ENCODE data around the gene GAS6. TPM values are rescaled to one million over a fixed set of nuclear protein-coding genes. Genes with fewer than 3 reads are reported as not detected.
A peak's percentile ranks its signal among the peaks of the same experiment; 100 is the strongest.

GAS6 gene
- total and polyA plus RNA-seq, 2 donors (not counting 3 experiments of a cell fraction or from before 2014, with no cell fraction given), result 69.2 to 109 TPM

DNA sequence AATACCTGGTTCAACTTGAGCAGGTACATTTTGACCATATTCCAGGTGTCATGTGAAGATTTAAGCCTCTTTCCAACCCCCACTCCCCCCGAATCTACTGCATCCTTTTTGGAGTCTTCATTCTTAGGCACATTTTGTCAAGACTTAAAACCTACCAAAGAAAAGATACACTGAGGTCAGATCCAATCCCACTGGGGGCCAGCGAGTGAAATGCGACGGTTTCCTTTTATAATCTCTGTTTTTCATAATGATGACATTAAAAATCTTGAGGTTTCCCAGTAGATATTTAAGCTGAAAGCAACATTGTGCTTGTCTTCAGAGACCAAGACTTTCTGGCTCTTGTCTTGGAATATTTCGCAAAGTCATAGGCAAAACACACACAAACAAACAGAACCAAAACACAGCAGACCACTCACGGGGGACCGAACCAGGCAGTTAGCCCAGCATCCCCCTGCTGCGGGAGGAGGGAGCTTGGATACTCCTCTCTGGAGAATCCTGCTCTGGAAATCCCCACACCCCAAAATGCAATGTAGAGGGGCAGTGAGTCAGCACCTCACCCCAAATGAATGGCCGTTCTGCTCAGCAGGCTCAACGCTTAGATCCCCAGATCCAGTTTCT, 506 bp upstream of the GAS6 start:
- Histone ChIP-seq H4K20me1 (replicated peaks; ENCODE audit: control insufficient read depth, extremely low read depth, insufficient read depth, low read length) (no peaks in the 10 kb centered on the region), H3K9me3 (replicated peaks; ENCODE audit: control insufficient read depth, insufficient read depth, low read length) (no peaks in the 10 kb centered on the region), H3K4me1 (ENCODE audit: control insufficient read depth, extremely low read depth, insufficient read depth, low read length) (peaks cover 11% of the 10 kb centered on the region), H3K9me1 (replicated peaks; ENCODE audit: control insufficient read depth, extremely low read depth, insufficient read depth, low read length) (no peaks in the 10 kb centered on the region), H3K9ac (replicated peaks; ENCODE audit: extremely low read depth, insufficient read depth, low read length) (peak overlapping the region; percentile 19), H3K27me3 (ENCODE audit: control insufficient read depth in 2 of 2, insufficient read depth in 2 of 2, low read length in 2 of 2) (peaks cover 19 to 29% of the 10 kb centered on the region in 2 experiments), H3K4me3 (replicated peaks in 1 of 3; ENCODE audit: insufficient read depth in 1 of 3, low read depth in 1 of 3, low read length in 3 of 3) (peak overlapping the region; percentile 52 to 65 (median 56)), H3K27ac (ENCODE audit: insufficient read depth, low read depth, low read length) (no peak overlapping the region), H3K79me2 (ENCODE audit: control insufficient read depth, insufficient read depth, low read length) (no peaks in the 10 kb centered on the region), H3K4me2 (ENCODE audit: insufficient read depth, low read length) (peak overlapping the region; percentile 94), H3K36me3 (ENCODE audit: control insufficient read depth in 2 of 2, extremely low read depth in 1 of 2, insufficient read depth in 2 of 2, low read length in 2 of 2) (no peaks in the 10 kb centered on the region), H2AFZ (ENCODE audit: low read depth, low read length) (peak overlapping the region; percentile 55)
- FAIRE-seq (peak; percentile 4), DNase-seq (ENCODE audit: low read depth, low spot score) (peak; percentile 20)
- no peak for TF ChIP-seq JUN (IDR thresholded peaks at IDR 0.05; ENCODE audit: borderline replicate concordance, insufficient read depth, insufficient read length, low read depth)
- no peak for TF ChIP-seq POLR2A (IDR thresholded peaks at IDR 0.05; ENCODE audit: low read depth, low read length)
- TF ChIP-seq, protein P1, sequence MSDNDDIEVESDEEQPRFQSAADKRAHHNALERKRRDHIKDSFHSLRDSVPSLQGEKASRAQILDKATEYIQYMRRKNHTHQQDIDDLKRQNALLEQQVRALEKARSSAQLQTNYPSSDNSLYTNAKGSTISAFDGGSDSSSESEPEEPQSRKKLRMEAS (IDR thresholded peaks at IDR 0.05; ENCODE audit: insufficient read depth, insufficient read length), result no peak
- TF ChIP-seq EZH2 (IDR thresholded peaks at IDR 0.05; ENCODE audit: borderline replicate concordance, low read depth, low read length, severe bottlenecking), result no peak
- no peak for TF ChIP-seq GATA2 (IDR thresholded peaks at IDR 0.05; ENCODE audit: insufficient read depth, insufficient read length, low read depth, low read length)
- TF ChIP-seq MYC (IDR thresholded peaks at IDR 0.05; ENCODE audit: low read depth, low read length), result no peak
- no peak for TF ChIP-seq POLR2AphosphoS5 (IDR thresholded peaks at IDR 0.05; ENCODE audit: insufficient read depth, low read depth, low read length)
- TF ChIP-seq FOS (IDR thresholded peaks at IDR 0.05; ENCODE audit: borderline replicate concordance, insufficient read depth, low read length), result no peak
- TF ChIP-seq, protein P2, sequence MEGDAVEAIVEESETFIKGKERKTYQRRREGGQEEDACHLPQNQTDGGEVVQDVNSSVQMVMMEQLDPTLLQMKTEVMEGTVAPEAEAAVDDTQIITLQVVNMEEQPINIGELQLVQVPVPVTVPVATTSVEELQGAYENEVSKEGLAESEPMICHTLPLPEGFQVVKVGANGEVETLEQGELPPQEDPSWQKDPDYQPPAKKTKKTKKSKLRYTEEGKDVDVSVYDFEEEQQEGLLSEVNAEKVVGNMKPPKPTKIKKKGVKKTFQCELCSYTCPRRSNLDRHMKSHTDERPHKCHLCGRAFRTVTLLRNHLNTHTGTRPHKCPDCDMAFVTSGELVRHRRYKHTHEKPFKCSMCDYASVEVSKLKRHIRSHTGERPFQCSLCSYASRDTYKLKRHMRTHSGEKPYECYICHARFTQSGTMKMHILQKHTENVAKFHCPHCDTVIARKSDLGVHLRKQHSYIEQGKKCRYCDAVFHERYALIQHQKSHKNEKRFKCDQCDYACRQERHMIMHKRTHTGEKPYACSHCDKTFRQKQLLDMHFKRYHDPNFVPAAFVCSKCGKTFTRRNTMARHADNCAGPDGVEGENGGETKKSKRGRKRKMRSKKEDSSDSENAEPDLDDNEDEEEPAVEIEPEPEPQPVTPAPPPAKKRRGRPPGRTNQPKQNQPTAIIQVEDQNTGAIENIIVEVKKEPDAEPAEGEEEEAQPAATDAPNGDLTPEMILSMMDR (IDR thresholded peaks at IDR 0.05; ENCODE audit: extremely low read depth in 1 of 2, insufficient read depth in 1 of 2, low read depth in 1 of 2, low read length in 2 of 2), result no peak
- POLR2A ChIA-PET, result no interaction called here
- no TSS peak for BruUV-seq (replicated peaks)
- dilution Hi-C loops (cut with MboI; ENCODE audit: extremely low pct_ligation_motif_present, low sequenced_read_pairs), result no loop called here
- intact Hi-C loops (cut with micrococcal nuclease), result loop anchor here (5.0 kb wide), 1 partner anchor 73 kb away; no protein-coding TSS in a partner anchor
- CTCF ChIA-PET, result interaction anchor here (0.9 to 1.2 kb wide), 2 partner anchors 37 to 39 kb away, joined by 3 read pairs; no protein-coding TSS in a partner anchor

Measured in endothelial cell of umbilical vein (primary cell).